GM23338 (cell line): ENCODE results near the gene CHIA. TPM values are rescaled to one million over a fixed set of nuclear protein-coding genes. Genes with fewer than 3 reads are reported as not detected.
A peak's percentile ranks its signal among the peaks of the same experiment; 100 is the strongest.

Experiments used
- ATAC-seq: fragments of 200-7000 bp; cut with Tn5 transposase; 3 replicates; pipeline ENCODE4 v1.9.1; 2020
- DNase-seq: peaks from one replicate; pipeline ENCODE4 v3.0.0-alpha.2; 2015; ENCODE audit warnings: low spot score
- H2AFZ ChIP-seq: fragments of 200-600 bp; sonication (generic); 2 replicates; pipeline ENCODE4 v1.8.0; 2016; ENCODE audit warnings: antibody characterized with exemption, mild to moderate bottlenecking, moderate library complexity
- H3F3A ChIP-seq: fragments of 200-600 bp; sonication (generic); replicated peaks from 2 replicates; pipeline ENCODE4 v1.8.0; 2017; ENCODE audit warnings: antibody characterized with exemption, mixed run types, low read depth
- H3K27ac ChIP-seq: fragments of 200-600 bp; sonication (generic); 2 replicates; pipeline ENCODE4 v1.6.1; 2016; ENCODE audit warnings: low read depth
- H3K27me3 ChIP-seq: fragments of 200-600 bp; sonication (generic); 2 replicates; pipeline ENCODE4 v1.8.0; 2016; ENCODE audit warnings: mild to moderate bottlenecking, mixed run types, moderate library complexity; ENCODE audit not compliant: insufficient read depth
- H3K36me3 ChIP-seq: fragments of 200-600 bp; sonication (generic); 2 replicates; pipeline ENCODE4 v1.8.0; 2016; ENCODE audit warnings: mild to moderate bottlenecking; ENCODE audit not compliant: insufficient read depth
- H3K4me1 ChIP-seq: fragments of 200-600 bp; sonication (generic); 2 replicates; pipeline ENCODE4 v1.8.0; 2016; ENCODE audit warnings: mild to moderate bottlenecking, moderate library complexity; ENCODE audit not compliant: insufficient read depth
- H3K4me2 ChIP-seq: fragments of 200-600 bp; sonication (generic); 2 replicates; pipeline ENCODE4 v1.7.1; 2017; ENCODE audit warnings: mixed run types
- H3K4me3 ChIP-seq: fragments of 200-600 bp; sonication (generic); 2 replicates; pipeline ENCODE4 v1.6.1; 2016; ENCODE audit warnings: mixed run types
- H3K79me2 ChIP-seq: fragments of 200-600 bp; sonication (generic); replicated peaks from 2 replicates; pipeline ENCODE4 v1.8.0; 2017; ENCODE audit warnings: mild to moderate bottlenecking; ENCODE audit not compliant: insufficient read depth
- H3K9me2 ChIP-seq: fragments of 200-600 bp; sonication (generic); 2 replicates; pipeline ENCODE4 v1.8.0; 2017; ENCODE audit not compliant: insufficient read depth
- H4K20me1 ChIP-seq: fragments of 200-600 bp; sonication (generic); replicated peaks from 2 replicates; pipeline ENCODE4 v1.8.0; 2017; ENCODE audit warnings: mild to moderate bottlenecking; ENCODE audit not compliant: insufficient read depth
- H3K27ac Mint-ChIP-seq: 2 replicates; pipeline ENCODE4 v1.8.0; 2020; ENCODE audit warnings: inconsistent platforms, mild to moderate bottlenecking, moderate library complexity, mixed read lengths
- H3K27me3 Mint-ChIP-seq: 3 replicates; pipeline ENCODE4 v1.8.0; 2022; ENCODE audit warnings: low read depth, mild to moderate bottlenecking, moderate library complexity, mixed read lengths, inconsistent platforms; ENCODE audit not compliant: insufficient read depth, poor library complexity
- H3K36me3 Mint-ChIP-seq: 3 replicates; pipeline ENCODE4 v1.8.0; 2021; ENCODE audit warnings: low read depth, mild to moderate bottlenecking, inconsistent platforms, moderate library complexity, mixed read lengths
- H3K4me1 Mint-ChIP-seq: 3 replicates; pipeline ENCODE4 v1.8.0; 2020; ENCODE audit warnings: mild to moderate bottlenecking, inconsistent platforms, mixed read lengths
- H3K4me3 Mint-ChIP-seq: 3 replicates; pipeline ENCODE4 v1.8.0; 2021; ENCODE audit warnings: moderate library complexity, mild to moderate bottlenecking, inconsistent platforms, mixed read lengths
- H3K9me3 Mint-ChIP-seq: 3 replicates; pipeline ENCODE4 v1.8.0; 2020; ENCODE audit warnings: moderate library complexity, mild to moderate bottlenecking, inconsistent platforms, mixed read lengths
- CREB1 ChIP-seq: fragments of 250-450 bp; sonication (Bioruptor Pico); IDR thresholded peaks from 2 replicates; pipeline ENCODE4 v1.5.0; 2020; ENCODE audit warnings: low read depth, mild to moderate bottlenecking, moderate library complexity
- CTCF ChIP-seq, 2 experiments: fragments of 200-600 bp in 1 of 2; sonication (generic) in 1 of 2; conservative IDR thresholded peaks; 2 replicates each; pipeline versions ENCODE4 v1.5.1 to v1.6.1; 2016 to 2017; ENCODE audit warnings: antibody characterized with exemption in 2 of 2, low read depth in 2 of 2, mild to moderate bottlenecking in 2 of 2, moderate library complexity in 1 of 2
- EZH2 ChIP-seq: fragments of 200-600 bp; sonication (generic); IDR thresholded peaks from one replicate; pipeline ENCODE4 v1.8.0; 2017; ENCODE audit warnings: antibody characterized with exemption, mild to moderate bottlenecking, low read depth; ENCODE audit not compliant: unreplicated experiment
- EZH2phosphoT487 ChIP-seq: fragments of 200-600 bp; sonication (generic); IDR thresholded peaks from one replicate; pipeline ENCODE4 v1.8.1; 2018; ENCODE audit warnings: antibody characterized with exemption; ENCODE audit not compliant: unreplicated experiment
- NANOG ChIP-seq: IDR thresholded peaks from 2 replicates; pipeline ENCODE4 v1.6.1; 2016; ENCODE audit warnings: antibody characterized with exemption, borderline replicate concordance
- POLR2AphosphoS5 ChIP-seq: IDR thresholded peaks from 2 replicates; pipeline ENCODE4 v1.6.1; 2016; ENCODE audit warnings: antibody characterized with exemption, low read depth
- REST ChIP-seq: IDR thresholded peaks from one replicate; pipeline ENCODE4 v1.6.1; 2018; ENCODE audit warnings: antibody characterized with exemption; ENCODE audit not compliant: unreplicated experiment
- STAT1 ChIP-seq: IDR thresholded peaks from one replicate; pipeline ENCODE4 v1.6.1; 2016; ENCODE audit warnings: antibody characterized with exemption; ENCODE audit not compliant: unreplicated experiment
- ZNF114 ChIP-seq: fragments of 250-450 bp; sonication (Bioruptor Pico); IDR thresholded peaks from 2 replicates; pipeline ENCODE4 v1.5.0; 2020; ENCODE audit warnings: mild to moderate bottlenecking, moderate library complexity
- ZNF331 ChIP-seq: fragments of 250-450 bp; sonication (Bioruptor Pico); IDR thresholded peaks from 2 replicates; pipeline ENCODE4 v1.5.0; 2020; ENCODE audit warnings: low read depth, mild to moderate bottlenecking, moderate library complexity
- polyA plus RNA-seq: library from polyadenylated mRNA; unstranded; fragments of >200 nt; fragmentation: Nextera tagmentation; extraction: Ambion mirVana; gene quantifications from 2 replicates; pipeline ENCODE4 v1.2.1, GENCODE V29; 2016
- total RNA-seq: library from RNA; depleted of rRNA; stranded (reverse); fragments of >200 nt; shearing (Covaris generic); gene quantifications from 2 replicates; pipeline ENCODE4 v1.2.3, GENCODE V29; 2014
- TF ChIP-seq, protein P1 (sequence below): IDR thresholded peaks from 2 replicates; pipeline ENCODE4 v1.6.1; 2016; ENCODE audit warnings: antibody characterized with exemption

Gene CHIA
- total and polyA plus RNA-seq, 2 experiments from 2014 or later: not detected

- peak overlapping the region; percentile 85 for H3K4me3 Mint-ChIP-seq
- peaks cover 1% of the 10 kb centered on the region for H3K27me3 Mint-ChIP-seq
- Histone ChIP-seq H3K9me2 (no peaks in the 10 kb centered on the region), H3K4me3 (peak overlapping the region; percentile 80), H4K20me1 (no peaks in the 10 kb centered on the region), H3K36me3 (no peaks in the 10 kb centered on the region; the same call in 1 of the 2 replicates), H3K4me2 (peak overlapping the region; percentile 84), H3K79me2 (no peaks in the 10 kb centered on the region), H2AFZ (peak overlapping the region; percentile 86), H3K27ac (no peak overlapping the region), H3F3A (no peaks in the 10 kb centered on the region), H3K4me1 (peaks cover 21% of the 10 kb centered on the region), H3K27me3 (no peaks in the 10 kb centered on the region; the same call in 1 of the 2 replicates)
- peak overlapping the region; percentile 23; the same call in 1 of the 2 replicates for H3K27ac Mint-ChIP-seq
- peaks cover 26% of the 10 kb centered on the region for H3K4me1 Mint-ChIP-seq
- no peak for ATAC-seq
- TF ChIP-seq EZH2: no peak
- TF ChIP-seq, protein P1, sequence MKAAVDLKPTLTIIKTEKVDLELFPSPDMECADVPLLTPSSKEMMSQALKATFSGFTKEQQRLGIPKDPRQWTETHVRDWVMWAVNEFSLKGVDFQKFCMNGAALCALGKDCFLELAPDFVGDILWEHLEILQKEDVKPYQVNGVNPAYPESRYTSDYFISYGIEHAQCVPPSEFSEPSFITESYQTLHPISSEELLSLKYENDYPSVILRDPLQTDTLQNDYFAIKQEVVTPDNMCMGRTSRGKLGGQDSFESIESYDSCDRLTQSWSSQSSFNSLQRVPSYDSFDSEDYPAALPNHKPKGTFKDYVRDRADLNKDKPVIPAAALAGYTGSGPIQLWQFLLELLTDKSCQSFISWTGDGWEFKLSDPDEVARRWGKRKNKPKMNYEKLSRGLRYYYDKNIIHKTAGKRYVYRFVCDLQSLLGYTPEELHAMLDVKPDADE: no peak
- no peak for DNase-seq
- H3K9me3 Mint-ChIP-seq: no peaks in the 10 kb centered on the region
- no peaks in the 10 kb centered on the region; the same call in 2 of the 3 replicates for H3K36me3 Mint-ChIP-seq
Measured at GRCh38 chr1:111347026-111347425, 56.4 kb downstream of the CHIA start.

- no peaks in the 10 kb centered on the region for H3K9me3 Mint-ChIP-seq
- TF ChIP-seq NANOG (no peak), EZH2phosphoT487 (no peak), REST (no peak), ZNF114 (CRISPR knock-in tag) (no peak), CREB1 (no peak), STAT1 (no peak), CTCF (conservative IDR thresholded peaks at IDR 0.05; ENCODE audit: low read depth in 2 of 2) (no peak), ZNF331 (no peak), EZH2 (no peak), POLR2AphosphoS5 (no peak)
- TF ChIP-seq, protein P1: no peak
- no peaks in the 10 kb centered on the region for H3F3A ChIP-seq
- no peak overlapping the region for H3K4me2 ChIP-seq
- no peak overlapping the region for H3K4me3 ChIP-seq
- H3K79me2 ChIP-seq: no peaks in the 10 kb centered on the region
- no peak overlapping the region for H2AFZ ChIP-seq
- no peaks in the 10 kb centered on the region; the same call in 2 of the 3 replicates for H3K36me3 Mint-ChIP-seq
- H3K27me3 ChIP-seq: no peaks in the 10 kb centered on the region; the same call in 1 of the 2 replicates
- H3K9me2 ChIP-seq: peaks cover 9% of the 10 kb centered on the region; the same call in 1 of the 2 replicates
- no peak for DNase-seq
- no peak overlapping the region for H3K27ac ChIP-seq
- H3K27ac Mint-ChIP-seq: no peak overlapping the region
- peaks cover 18% of the 10 kb centered on the region for H3K4me1 ChIP-seq
- H3K4me3 Mint-ChIP-seq: no peak overlapping the region
- H4K20me1 ChIP-seq: no peaks in the 10 kb centered on the region
- H3K36me3 ChIP-seq: no peaks in the 10 kb centered on the region; the same call in 1 of the 2 replicates
- no peak for ATAC-seq
- H3K4me1 Mint-ChIP-seq: peaks cover 18% of the 10 kb centered on the region
- peaks cover 1% of the 10 kb centered on the region for H3K27me3 Mint-ChIP-seq
Measured at GRCh38 chr1:111351700-111352099, 61.0 kb downstream of the CHIA start.
